ENCODE results near the gene C1orf53. TPM values are rescaled to one million over a fixed set of nuclear protein-coding genes. Genes with fewer than 3 reads are reported as not detected.

Gene C1orf53
- polyA plus RNA-seq, 1 of the 3 experiments (the other 2 are of a cell fraction): 24.9 TPM

- 0 out of 2 replicates have a peak overlapping the region, but pooled peaks have one; percentile 80 for H3K4me2 ChIP-seq
- H3K9me2 ChIP-seq: no peaks in the 10 kb centered on the region
- ChIA-PET CTCF (interaction anchor here (0.7 to 1.3 kb wide), 2 partner anchors 301 to 398 kb away, joined by 3 to 5 read pairs; no protein-coding TSS in a partner anchor), POLR2A (no interaction called here)
- H3K9ac ChIP-seq: no peak overlapping the region
- H3F3A ChIP-seq (replicated peaks; ENCODE audit: insufficient read depth): peaks cover 1% of the 10 kb centered on the region
- no peaks in the 10 kb centered on the region for H3K9me3 ChIP-seq
- TF ChIP-seq MXI1 (IDR thresholded peaks at IDR 0.05; ENCODE audit: low read depth, low read length) (no peak), FOSL2 (IDR thresholded peaks at IDR 0.05; ENCODE audit: borderline replicate concordance, low read depth) (no peak), GABPA (IDR thresholded peaks at IDR 0.05; ENCODE audit: low read depth) (no peak), NFIC (IDR thresholded peaks at IDR 0.05; ENCODE audit: borderline replicate concordance) (no peak), FOXM1 (IDR thresholded peaks at IDR 0.05; ENCODE audit: low read depth) (no peak), SMC3 (IDR thresholded peaks at IDR 0.05; ENCODE audit: low read depth, low read length) (no peak), CTCF (IDR thresholded peaks at IDR 0.05) (no peak), SIN3A (IDR thresholded peaks at IDR 0.05; ENCODE audit: borderline replicate concordance, low read depth, low read length) (no peak), REST (IDR thresholded peaks at IDR 0.05; ENCODE audit: low read depth, low read length) (no peak), FOXJ3 (CRISPR knock-in tag; IDR thresholded peaks at IDR 0.05) (no peak), RAD21 (IDR thresholded peaks at IDR 0.05; ENCODE audit: low read length) (no peak), POLR2AphosphoS5 (IDR thresholded peaks at IDR 0.05; ENCODE audit: low read depth, low read length) (no peak), RFX5 (IDR thresholded peaks at IDR 0.05; ENCODE audit: low read length) (no peak), YY1 (IDR thresholded peaks at IDR 0.05; ENCODE audit: low read depth) (no peak), IRF3 (IDR thresholded peaks at IDR 0.05; ENCODE audit: low read depth, low read length) (no peak), NRF1 (IDR thresholded peaks at IDR 0.05; ENCODE audit: low read depth, low read length) (no peak)
- H3K36me3 ChIP-seq (replicated peaks in 1 of 2; ENCODE audit: control insufficient read depth in 1 of 2, insufficient read depth in 2 of 2, low read length in 1 of 2): peaks cover 5 to 36% of the 10 kb centered on the region in 2 experiments
- H3K4me3 ChIP-seq (ENCODE audit: low read depth in 2 of 2, low read length in 1 of 2): peak overlapping the region in 1 of 2 experiments; percentile 81; a peak in 1 of 4 replicates
- peak; percentile 14 for DNase-seq
- H3K27ac ChIP-seq (ENCODE audit: low read depth in 2 of 2, low read length in 1 of 2): no peak overlapping the region
- H3K79me2 ChIP-seq (ENCODE audit: insufficient read depth): peaks cover 28% of the 10 kb centered on the region
- no peak overlapping the region for H2AFZ ChIP-seq (ENCODE audit: low read depth)
- no peaks in the 10 kb centered on the region for H4K20me1 ChIP-seq (ENCODE audit: insufficient read depth)
- peaks cover 0 to 23% of the 10 kb centered on the region in 2 experiments; a peak in 2 of 4 replicates for H3K4me1 ChIP-seq (ENCODE audit: control insufficient read depth in 1 of 2, insufficient read depth in 2 of 2, low read depth in 1 of 2, low read length in 1 of 2)
- WGBS (ENCODE audit: low lambda C conversion rate): 81% methylated on average over 9 of the region's 11 CpGs
- no peaks in the 10 kb centered on the region for H3K27me3 ChIP-seq (ENCODE audit: insufficient read depth)
Measured at GRCh38 chr1:197920067-197920396, 17.6 kb downstream of the C1orf53 start.
